DOHH2 (cell line): ENCODE data around the gene JAML.

Experiments used
- CTCF ChIP-seq: fragments of 200-600 bp; sonication (generic); IDR thresholded peaks from one replicate; pipeline ENCODE4 v1.5.1; 2014; ENCODE audit warnings: antibody characterized with exemption, mild to moderate bottlenecking, low read depth, low read length; ENCODE audit not compliant: poor library complexity, severe bottlenecking
- EZH2phosphoT487 ChIP-seq: fragments of 200-600 bp; sonication (generic); IDR thresholded peaks from 2 replicates; pipeline ENCODE4 v1.6.1; 2017; ENCODE audit warnings: borderline replicate concordance, mild to moderate bottlenecking, antibody characterized with exemption, low read length, moderate library complexity, mixed read lengths

- TF ChIP-seq CTCF, result no peak
- TF ChIP-seq EZH2phosphoT487, result no peak
Observed at GRCh38 chr11:118152020-118152551, 72.7 kb downstream of the JAML start.
